Measurements from ENCODE around the gene PGK1.
"Not testable (repeated sequence)": the region's sequence is repeated elsewhere in the genome, so short reads cannot be mapped to it uniquely, and the experiment has no call there.

The PGK1 gene

DNA sequence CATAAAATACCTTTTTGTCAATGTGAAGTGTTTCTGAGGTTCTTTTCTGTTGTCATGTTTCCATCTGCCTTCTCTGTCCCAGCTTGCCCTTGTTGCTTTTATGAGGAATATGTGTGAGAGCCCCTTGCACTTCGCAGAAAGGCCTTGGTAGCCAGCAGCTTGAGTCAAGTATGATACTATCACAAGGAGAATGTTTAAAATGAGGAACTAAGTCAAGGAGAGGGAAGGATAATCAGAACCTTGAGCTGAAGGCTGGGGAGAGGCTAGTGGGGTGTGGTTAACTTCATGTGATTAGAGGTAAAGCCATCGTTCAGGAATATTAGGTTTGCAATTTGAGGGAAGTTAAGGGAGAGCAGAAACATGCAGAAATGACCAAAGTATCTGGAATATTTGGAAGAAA is 12.7 kb downstream of the PGK1 start:
- no peak for DNase-seq

DNA sequence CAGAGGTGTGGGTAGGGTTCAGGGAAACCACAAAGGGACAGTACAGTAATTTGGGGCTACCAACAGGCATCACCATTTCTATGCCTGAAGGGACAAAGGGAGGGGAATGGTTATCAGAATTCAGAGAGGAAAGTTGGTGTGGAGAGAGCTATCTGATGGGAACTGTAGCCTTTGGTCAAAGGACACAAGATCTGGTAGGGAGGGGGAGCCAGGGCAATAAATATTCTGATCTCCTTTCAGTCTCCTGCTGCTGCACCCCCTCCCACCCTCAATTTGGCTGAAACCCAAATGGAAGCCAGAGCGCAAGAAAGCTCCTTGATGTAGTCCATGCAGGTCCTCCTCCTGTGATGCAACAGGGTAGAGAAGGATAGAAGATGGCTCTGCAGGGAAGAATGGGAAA is 14.6 kb downstream of the PGK1 start:
- DNase-seq, result no peak

DNA sequence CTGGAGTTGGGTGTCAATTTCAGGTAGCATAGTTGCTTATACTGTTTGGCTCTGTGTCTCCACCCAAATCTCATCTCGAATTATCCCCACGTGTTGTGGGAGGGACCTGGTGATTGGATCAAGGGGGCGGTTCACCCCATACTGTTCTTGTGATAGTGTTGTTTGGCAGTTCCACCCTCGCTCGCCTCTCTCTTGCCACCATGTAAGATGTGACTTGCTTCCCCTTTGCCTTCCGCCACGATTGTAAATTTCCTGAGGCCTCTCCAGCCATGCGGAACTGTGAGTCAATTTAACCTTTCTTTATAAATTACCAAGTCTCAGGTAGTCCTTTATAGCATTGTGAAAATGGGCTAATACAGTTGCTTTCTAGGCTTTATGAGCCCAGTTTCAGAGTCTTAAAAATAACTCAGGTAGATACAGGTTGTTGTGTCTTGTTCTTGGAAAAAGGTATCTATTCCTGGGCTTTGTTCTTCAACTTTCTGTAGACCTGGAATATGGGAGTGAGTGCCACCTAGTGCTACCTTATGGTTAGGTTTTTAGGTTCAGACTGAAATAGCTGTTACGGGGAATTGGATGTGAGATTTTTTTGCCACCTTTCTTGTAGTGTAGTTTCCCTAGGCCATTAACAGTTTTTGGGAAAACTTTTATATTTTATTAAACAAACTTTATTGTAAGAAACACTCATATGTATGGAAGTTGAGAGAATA is 15.6 kb downstream of the PGK1 start:
- DNase-seq, result no peak

DNA sequence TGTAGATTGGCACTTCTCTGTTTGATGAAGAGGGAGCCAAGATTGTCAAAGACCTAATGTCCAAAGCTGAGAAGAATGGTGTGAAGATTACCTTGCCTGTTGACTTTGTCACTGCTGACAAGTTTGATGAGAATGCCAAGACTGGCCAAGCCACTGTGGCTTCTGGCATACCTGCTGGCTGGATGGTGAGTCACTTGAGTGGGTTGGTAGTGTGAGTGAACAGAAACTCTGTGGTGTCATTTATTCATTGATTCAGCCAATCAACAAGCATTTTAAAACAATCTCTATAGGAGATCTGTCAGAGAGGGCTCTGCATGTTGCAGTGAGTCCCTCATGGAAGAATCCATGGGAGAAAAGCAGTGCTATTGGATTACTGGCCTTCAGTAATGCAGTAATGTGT is 19.1 kb downstream of the PGK1 start:
- DNase-seq, result no peak

DNA sequence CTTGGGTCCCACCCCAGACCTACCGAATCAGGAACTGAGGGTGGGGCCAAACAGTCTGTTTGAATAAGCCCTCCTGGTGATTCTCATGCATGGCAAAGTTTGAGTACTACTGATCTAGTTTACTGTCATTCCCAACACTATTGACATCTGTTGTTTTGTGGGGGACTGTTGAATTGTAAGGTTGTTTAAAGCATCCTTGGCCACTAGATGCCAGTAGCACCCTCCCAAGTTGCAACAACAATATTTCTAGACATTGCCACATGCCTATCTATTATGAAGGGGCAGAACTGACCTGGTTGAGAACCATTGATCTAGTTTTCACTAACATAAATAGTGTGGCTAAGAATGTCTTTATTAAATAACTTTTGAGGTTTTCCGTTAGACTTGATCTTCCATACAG is 20.3 kb downstream of the PGK1 start:
- no peak for DNase-seq

DNA sequence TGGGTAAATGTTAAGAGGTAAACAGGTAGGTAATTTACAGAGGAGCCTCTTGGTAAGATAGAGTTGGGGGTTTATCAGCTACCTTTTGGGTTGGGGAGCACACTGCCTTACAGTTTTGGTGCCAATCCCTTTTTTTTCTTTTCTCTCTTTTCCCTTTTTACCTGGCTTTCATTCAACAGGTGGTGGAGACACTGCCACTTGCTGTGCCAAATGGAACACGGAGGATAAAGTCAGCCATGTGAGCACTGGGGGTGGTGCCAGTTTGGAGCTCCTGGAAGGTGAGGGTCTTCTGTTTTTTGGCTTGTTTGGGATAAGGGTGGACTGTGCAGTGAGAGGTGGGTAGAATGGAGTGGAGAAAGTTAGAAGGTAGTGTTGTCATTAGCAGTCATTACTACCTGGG is 21.1 kb downstream of the PGK1 start:
- DNase-seq, result no peak

DNA sequence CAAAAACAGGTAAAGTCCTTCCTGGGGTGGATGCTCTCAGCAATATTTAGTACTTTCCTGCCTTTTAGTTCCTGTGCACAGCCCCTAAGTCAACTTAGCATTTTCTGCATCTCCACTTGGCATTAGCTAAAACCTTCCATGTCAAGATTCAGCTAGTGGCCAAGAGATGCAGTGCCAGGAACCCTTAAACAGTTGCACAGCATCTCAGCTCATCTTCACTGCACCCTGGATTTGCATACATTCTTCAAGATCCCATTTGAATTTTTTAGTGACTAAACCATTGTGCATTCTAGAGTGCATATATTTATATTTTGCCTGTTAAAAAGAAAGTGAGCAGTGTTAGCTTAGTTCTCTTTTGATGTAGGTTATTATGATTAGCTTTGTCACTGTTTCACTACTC is 21.7 kb downstream of the PGK1 start:
- DNase-seq, result not testable (repeated sequence)

DNA sequence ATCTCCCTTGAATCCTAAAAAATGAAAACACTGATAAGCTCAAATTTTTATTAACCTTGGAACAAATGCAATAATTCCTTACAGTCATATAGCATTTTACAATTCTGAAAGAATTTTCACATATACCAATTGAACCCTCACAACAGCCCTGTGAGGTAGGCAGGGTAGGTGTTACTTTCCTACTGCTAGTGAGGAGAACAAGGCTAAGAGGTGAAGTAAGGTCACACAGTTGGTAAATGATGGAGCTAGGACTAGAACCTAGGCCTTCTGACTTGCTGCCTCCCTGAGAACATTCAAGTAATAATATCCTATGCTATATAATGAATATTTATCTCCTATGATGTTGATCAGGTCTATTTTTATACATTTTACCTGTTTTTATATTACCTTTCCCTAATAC is 25.7 kb downstream of the PGK1 start:
- no peak for DNase-seq

DNA sequence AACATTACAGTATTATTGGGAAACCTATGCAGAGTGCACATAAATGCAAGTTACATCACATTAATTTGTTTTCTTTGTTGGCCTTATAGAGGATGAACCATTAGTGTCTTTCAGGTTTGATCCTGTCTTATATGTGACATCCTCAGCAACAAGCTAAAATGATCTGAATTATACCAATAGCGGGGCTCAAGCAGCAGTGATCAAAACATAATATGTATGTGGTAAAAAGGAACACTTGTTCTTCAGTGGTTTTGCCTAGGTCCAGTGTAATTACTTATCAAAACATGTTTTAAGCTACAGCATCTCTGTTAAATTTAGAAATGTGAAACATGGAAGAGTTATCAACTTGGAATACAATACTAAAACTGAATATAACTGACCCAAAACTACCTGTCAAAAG is 26.3 kb downstream of the PGK1 start:
- no peak for DNase-seq

DNA sequence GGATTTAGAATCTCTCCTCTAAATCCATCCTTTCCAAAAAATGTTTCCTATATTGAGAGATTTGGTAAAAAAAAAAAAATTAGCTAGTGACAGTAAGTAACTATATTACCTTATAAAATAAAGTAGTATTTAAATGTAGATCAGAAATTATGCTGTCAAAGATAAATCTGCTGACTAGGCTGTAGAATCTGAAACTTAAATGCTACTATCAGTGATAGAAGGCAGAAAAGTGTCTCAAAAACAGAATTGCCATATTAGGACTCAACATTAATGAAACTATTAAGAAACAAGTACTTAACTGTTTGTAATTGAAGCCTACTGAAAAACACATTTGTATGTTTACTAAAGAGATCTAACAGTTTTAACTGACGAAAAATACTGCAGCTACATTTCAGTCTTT is 27.1 kb downstream of the PGK1 start:
- no peak for DNase-seq

DNA sequence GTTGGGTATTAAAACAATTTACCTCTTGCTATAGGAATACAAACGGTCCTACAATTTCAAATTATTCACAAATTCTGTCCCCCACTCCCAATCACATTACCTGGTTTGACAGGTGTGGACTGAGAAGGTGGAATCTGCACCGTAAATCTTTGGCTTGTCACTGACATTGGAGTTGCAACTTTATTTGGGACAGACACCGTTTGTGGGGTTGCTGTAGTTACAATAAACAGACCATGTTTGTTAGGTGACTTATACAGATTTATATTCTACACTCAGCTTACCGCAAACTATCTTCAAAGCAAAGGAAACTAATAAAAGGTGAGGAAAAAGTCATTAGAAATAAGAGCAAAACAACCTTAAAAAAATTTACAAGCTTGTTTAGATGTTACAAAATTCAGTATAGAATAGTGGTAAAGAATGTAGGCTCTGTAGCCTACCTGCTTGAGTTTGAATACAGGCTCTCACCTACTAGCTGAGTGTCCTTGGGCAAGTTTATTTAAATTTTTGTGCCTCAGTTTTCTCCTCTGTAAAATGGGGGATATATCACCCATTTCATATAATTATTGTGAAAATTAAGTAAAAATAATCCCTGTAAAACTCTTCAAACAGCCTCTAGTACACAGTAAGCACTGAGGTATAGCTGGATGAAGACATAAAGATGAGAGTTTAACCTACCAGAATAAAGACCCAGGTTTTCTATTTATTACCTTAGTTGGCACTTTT is 29.4 kb downstream of the PGK1 start:
- no peak for DNase-seq

DNA sequence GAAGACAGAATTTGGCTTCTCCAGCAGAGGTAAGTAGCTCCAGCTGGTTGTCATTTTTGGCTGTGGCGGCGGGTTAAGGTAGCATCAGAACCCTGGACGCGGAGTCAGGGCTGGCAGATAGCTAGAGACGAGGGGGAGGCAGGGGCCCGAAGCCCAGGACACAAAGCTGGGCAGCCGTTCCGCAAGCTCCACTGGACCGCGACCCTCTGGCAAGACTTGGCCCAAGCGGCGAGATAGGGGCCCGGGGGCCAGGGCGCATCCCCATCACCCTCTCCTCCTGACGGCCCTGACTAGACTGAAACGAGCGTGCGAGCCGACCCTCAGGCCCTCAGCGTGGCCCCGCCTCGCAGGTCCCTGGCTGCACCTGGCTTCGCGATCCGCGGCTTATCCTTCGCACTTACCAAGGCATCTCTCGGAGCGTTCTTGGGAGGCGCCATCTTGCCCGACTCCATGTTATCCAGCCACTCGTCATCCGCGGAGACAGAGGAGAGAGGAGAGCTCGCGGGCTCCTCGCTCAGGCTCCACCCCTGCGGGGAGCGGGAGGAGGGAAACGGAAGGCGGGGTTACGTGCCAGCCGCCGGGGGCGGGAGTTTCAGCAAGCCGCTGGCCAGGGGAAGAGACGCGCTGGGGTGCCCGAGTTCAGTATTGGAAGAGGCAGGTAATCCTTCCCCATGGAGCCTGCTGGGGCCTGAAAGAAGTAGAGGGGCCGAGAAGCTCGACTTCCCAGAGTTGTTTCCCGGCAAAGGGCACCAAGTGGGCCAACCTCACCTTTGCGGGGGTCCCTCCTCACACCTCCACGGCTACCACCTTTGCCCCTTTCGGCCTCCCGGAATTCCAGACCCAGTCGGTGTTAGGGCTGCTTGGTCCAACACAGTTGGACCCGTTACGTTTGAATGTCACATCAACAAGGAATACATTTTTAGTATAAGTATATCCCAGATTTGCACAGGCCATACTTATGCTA is 35.4 kb downstream of the PGK1 start, which contains the start of gene TAF9B:
TAF9B (minus strand) TSS at position 491 of the 964 bp plus-strand sequence; CDS start at position 452, 39 bp downstream.
- DNase-seq, result peak; percentile 71

DNA sequence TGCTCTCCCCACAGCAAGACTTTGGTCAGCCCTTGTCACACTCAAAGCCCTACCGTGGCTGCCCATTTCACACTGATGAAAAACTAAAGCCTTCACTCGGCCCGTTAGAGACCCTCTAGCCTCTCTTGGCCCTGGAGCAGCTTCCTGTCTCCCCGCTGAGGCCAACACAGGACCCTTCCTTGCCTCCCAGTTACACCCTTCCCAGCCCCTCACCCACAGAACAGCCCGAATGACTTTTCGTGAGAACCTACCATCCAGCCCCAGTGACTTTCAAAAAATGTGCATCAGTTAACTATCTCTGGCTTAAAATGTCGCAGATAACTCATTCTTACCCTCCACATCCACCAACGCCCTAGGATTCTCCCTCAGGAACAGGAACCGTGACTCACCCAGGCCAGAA is 36.2 kb downstream of the PGK1 start:
- DNase-seq, result no peak

DNA sequence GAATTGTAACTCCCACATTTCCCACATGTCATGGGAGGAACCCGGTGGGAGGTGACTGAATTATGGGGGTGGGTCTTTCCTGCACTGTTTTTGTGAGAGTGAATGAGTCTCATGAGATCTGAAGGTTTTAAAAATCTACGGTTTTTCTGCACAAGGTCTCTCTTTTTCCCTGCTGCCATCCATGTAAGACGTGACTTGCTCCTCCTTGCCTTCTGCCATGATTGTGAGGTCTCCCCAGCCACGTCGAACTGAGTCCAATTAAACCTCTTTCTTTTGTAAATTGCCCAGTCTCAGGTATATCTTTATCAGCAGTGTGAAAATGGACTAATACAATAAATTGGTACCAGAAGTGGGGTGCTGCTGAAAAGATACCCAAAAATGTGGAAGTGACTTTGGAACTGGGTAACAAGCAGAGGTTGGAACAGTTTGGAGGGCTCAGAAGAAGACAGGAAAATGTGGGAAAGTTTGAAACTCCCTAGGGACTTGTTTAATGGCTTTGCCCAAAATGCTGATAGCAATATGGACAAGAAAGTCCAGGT is 43.0 kb downstream of the PGK1 start:
- not testable (repeated sequence) for DNase-seq

DNA sequence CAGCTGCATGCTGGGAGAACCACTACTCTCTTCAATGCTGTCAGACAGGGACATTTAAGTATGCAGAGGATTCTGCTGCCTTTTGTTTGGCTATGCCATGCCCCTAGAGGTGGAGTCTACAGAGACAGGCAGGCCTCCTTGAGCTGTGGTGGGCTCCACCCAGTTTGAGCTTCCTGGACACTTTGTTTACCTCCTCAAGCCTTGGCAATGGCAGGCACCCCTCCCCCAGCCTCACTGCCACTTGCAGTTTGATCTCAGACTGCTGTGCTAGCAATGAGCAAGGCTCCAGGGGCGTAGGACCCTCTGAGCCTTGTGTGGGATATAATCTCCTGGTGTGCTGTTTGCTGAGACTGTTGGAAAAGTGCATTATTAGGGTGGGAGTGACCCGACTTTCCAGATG is 53.3 kb downstream of the PGK1 start:
- DNase-seq, result not testable (repeated sequence)

DNA sequence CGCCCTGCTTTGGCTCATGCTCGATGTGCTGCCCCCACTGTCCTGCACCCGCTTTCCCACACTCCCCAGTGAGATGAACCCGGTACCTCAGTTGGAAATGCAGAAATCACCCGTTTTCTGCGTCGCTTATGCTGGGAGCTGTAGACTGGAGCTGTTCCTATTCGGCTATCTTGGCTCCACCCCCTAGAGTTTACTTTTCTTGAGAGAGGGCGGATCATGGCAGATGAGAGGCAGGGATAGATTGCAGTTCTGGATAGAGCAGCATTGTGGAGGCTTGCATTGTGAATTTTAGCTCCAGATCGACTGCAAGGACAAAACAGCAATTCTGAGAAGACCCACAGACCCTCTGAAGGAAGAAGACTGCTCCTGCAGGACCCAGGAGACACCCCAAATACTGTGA is 53.8 kb downstream of the PGK1 start:
- DNase-seq, result not testable (repeated sequence)

DNA sequence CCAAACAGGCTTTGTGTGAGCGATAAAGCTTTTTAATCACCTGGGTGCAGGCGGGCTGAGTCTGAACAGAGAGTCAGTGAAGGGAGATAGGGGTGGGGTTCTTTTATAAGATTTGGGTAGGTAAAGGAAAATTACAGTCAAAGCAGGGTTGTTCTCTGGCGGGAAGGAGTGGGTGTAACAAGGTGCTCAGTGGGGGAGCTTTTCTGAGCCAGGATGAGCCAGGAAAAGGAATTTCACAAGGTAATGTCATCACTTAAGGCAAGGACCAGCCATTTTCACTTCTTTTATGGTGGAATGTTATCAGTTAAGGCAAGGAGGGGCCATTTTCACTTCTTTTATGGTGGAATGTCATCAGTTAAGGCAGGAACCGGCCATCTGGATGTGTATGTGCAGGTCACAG is 56.7 kb downstream of the PGK1 start:
- not testable (repeated sequence) for DNase-seq

DNA sequence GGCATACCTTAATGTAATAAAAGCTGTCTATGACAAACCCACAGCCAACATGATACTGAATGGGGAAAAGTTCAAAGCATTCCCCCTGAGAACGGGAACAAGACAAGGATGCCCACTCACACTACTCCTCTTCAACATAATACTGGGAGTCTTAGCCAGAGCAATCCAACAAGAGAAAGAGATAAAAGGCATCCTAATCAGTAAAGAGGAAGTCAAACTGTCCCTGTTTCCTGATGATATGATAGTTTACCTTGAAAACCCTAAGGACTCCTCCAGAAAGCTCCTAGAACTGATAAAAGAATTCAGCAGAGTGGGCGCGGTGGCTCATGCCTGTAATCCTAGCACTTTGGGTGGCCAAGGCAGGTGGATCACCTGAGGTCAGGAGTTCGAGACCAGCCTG is 59.1 kb downstream of the PGK1 start:
- not testable (repeated sequence) for DNase-seq

DNA sequence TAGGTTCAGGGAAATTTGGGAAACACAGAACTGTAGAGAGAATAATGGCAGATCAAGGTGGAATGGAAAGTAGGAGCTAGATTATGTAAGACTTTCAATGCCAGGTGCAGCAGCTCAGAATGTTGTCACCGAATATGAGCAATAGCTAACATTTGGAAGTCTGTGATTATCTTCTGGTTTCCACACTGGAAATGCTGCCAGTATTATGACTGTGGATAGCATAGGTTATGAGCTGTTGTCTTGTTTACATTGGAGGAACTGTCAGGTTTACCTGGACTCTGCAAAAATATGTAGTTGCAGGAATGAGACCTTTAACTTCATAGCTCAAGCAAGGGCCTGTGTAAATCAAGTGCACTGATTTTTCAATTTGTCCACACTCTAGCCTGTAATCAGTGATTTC is 61.4 kb downstream of the PGK1 start:
- DNase-seq, result no peak

DNA sequence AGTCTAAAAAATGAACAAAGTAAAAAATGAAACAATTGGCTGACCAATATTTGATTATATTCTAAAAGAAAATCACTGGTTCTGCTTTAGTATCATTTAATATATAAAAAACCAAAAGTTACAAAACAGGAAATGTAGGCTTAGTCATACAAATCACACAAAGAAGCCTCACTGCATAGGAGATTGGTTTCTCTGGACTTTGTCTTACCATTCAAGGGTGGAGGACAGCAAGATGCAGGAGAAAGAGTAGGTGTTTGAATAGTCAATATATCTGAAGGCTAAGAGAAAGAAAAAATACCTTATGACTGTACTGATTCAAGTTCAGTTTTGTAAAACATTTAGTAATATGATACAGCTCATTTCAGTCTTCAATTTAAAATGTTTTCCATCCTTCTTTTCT is 64.0 kb downstream of the PGK1 start:
- DNase-seq, result no peak
